HepG2 (cell line): ENCODE data around the gene CFAP119. TPM values are rescaled to one million over a fixed set of nuclear protein-coding genes. Genes with fewer than 3 reads are reported as not detected.
"Not testable (repeated sequence)": the region's sequence is repeated elsewhere in the genome, so short reads cannot be mapped to it uniquely, and the experiment has no call there.

Experiments
- ARID5B ChIP-seq: IDR thresholded peaks from 2 replicates; pipeline ENCODE4 v1.4.0; 2020; ENCODE audit warnings: mild to moderate bottlenecking, missing genetic modification reagents
- ELF3 ChIP-seq: IDR thresholded peaks from 2 replicates; pipeline ENCODE4 v1.6.1; 2016; ENCODE audit warnings: missing genetic modification reagents, missing compliant biosample characterization
- FOXA3 ChIP-seq: IDR thresholded peaks from 2 replicates; pipeline ENCODE4 v1.6.1; 2016; ENCODE audit warnings: missing genetic modification reagents, missing compliant biosample characterization
- HNF4G ChIP-seq, 2 experiments: sonication (generic) in 1 of 2; formaldehyde crosslinking in 1 of 2; IDR thresholded peaks; 2 replicates each; pipeline versions ENCODE4 v1.4.0 to v1.6.1; 2011 to 2020; ENCODE audit warnings: borderline replicate concordance in 2 of 2, low read depth in 2 of 2, mild to moderate bottlenecking in 2 of 2, low read length in 1 of 2, missing genetic modification reagents in 1 of 2, moderate library complexity in 1 of 2
- PHF21A ChIP-seq: sonication (generic); formaldehyde crosslinking; IDR thresholded peaks from 2 replicates; pipeline ENCODE4 v1.5.0; 2020; ENCODE audit warnings: mild to moderate bottlenecking, missing genetic modification reagents
- SKI ChIP-seq: fragments of 450-650 bp; IDR thresholded peaks from one replicate; pipeline ENCODE4 v1.6.1; 2018; ENCODE audit warnings: mild to moderate bottlenecking; ENCODE audit not compliant: partially characterized antibody
- ZNF816 ChIP-seq: sonication (generic); formaldehyde crosslinking; IDR thresholded peaks from 2 replicates; pipeline ENCODE4 v1.8.0; 2022; ENCODE audit warnings: missing genetic modification reagents, mild to moderate bottlenecking, borderline replicate concordance
- polyA plus RNA-seq, 8 experiments: library from polyadenylated mRNA; depleted of rRNA in 3 of 8; stranded (reverse) in 7 of 8; unstranded in 1 of 8; fragments of >200 nt; fragmentation: Illumina TruSeq in 4 of 8; extraction: Trizol in 4 of 8; gene quantifications; 2 replicates each; pipeline versions ENCODE4 v1.2.1 to v1.2.3, GENCODE V29; 2011 to 2016; ENCODE audit warnings: low read depth in 4 of 8, missing spikeins in 1 of 8, mixed read lengths in 1 of 8; ENCODE audit not compliant: insufficient read depth in 1 of 8
- total RNA-seq, 5 experiments: library from RNA; depleted of rRNA; stranded (reverse); fragments of >200 nt; fragmentation: Illumina TruSeq; extraction: Trizol; gene quantifications; 2 replicates each; pipeline ENCODE4 v1.2.3, GENCODE V29; 2016; ENCODE audit warnings: low read depth in 1 of 5
- TF ChIP-seq, protein P1 (sequence below): sonication (generic); formaldehyde crosslinking; IDR thresholded peaks from 2 replicates; pipeline ENCODE4 v1.4.0; 2020; ENCODE audit warnings: low read depth, missing genetic modification reagents

The CFAP119 gene
- total and polyA plus RNA-seq, 2 of the 13 experiments (the other 11 are each of a cell fraction or from before 2014, with no cell fraction given), result 6.4 TPM

GRCh38 chr16:30808890-30809426, 47.1 kb upstream of the CFAP119 start (continued):
- peak; percentile 71 for TF ChIP-seq ARID5B (CRISPR knock-in tag)
- peak; percentile 64; the same call in 1 of the 2 replicates for TF ChIP-seq ZNF816
- 0 out of 2 replicates have a peak, but pooled peaks have one; percentile 14 for TF ChIP-seq HNF4G (IDR thresholded peaks at IDR 0.05; ENCODE audit: borderline replicate concordance, low read depth, low read length)
- TF ChIP-seq HNF4G (CRISPR knock-in tag; IDR thresholded peaks at IDR 0.05; ENCODE audit: borderline replicate concordance, low read depth), result not testable (repeated sequence)
- peak; percentile 80; the same call in 1 of the 2 replicates for TF ChIP-seq PHF21A (CRISPR knock-in tag)
- TF ChIP-seq, protein P1, sequence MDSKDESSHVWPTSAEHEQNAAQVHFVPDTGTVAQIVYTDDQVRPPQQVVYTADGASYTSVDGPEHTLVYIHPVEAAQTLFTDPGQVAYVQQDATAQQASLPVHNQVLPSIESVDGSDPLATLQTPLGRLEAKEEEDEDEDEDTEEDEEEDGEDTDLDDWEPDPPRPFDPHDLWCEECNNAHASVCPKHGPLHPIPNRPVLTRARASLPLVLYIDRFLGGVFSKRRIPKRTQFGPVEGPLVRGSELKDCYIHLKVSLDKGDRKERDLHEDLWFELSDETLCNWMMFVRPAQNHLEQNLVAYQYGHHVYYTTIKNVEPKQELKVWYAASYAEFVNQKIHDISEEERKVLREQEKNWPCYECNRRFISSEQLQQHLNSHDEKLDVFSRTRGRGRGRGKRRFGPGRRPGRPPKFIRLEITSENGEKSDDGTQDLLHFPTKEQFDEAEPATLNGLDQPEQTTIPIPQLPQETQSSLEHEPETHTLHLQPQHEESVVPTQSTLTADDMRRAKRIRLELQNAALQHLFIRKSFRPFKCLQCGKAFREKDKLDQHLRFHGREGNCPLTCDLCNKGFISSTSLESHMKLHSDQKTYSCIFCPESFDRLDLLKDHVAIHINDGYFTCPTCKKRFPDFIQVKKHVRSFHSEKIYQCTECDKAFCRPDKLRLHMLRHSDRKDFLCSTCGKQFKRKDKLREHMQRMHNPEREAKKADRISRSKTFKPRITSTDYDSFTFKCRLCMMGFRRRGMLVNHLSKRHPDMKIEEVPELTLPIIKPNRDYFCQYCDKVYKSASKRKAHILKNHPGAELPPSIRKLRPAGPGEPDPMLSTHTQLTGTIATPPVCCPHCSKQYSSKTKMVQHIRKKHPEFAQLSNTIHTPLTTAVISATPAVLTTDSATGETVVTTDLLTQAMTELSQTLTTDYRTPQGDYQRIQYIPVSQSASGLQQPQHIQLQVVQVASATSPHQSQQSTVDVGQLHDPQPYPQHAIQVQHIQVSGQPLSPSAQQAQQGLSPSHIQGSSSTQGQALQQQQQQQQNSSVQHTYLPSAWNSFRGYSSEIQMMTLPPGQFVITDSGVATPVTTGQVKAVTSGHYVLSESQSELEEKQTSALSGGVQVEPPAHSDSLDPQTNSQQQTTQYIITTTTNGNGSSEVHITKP (CRISPR knock-in tag), result 0 out of 2 replicates have a peak, but pooled peaks have one; percentile 21
- peak; percentile 28 for TF ChIP-seq SKI
- peak; percentile 75 for TF ChIP-seq ELF3 (CRISPR knock-in tag)
- peak; percentile 69 for TF ChIP-seq FOXA3
